Lung microvascular endothelial cell (primary cell): ENCODE data around the gene GCNT3. TPM values are rescaled to one million over a fixed set of nuclear protein-coding genes. Genes with fewer than 3 reads are reported as not detected.
A peak's percentile ranks its signal among the peaks of the same experiment; 100 is the strongest.

Source experiments
- DNase-seq, 2 donors: peaks; one replicate each; pipeline versions ENCODE4 v3.0.0 to v3.0.0-alpha.2; 2010; ENCODE audit warnings: low read depth in 2 of 2
- total RNA-seq: library from RNA; depleted of rRNA; stranded (reverse); fragments of >200 nt; gene quantifications from 2 replicates; pipeline ENCODE4 v1.2.1, GENCODE V29; 2014

GCNT3 gene
- total RNA-seq = not detected in 2 replicates

- DNase-seq = no peak
Measured at GRCh38 chr15:59611276-59612260, at the start of gene GCNT3. GCNT3 (plus strand) TSS chr15:59611783; CDS start chr15:59618239, 6,456 bp downstream.

- no peak for DNase-seq
Measured at GRCh38 chr15:59562448-59563186, 49.0 kb upstream of the GCNT3 start.

- no peak for DNase-seq
Measured at GRCh38 chr15:59565299-59565698, 46.3 kb upstream of the GCNT3 start.

GRCh38 chr15:59567324-59567723, 44.3 kb upstream of the GCNT3 start:
- no peak for DNase-seq

GRCh38 chr15:59569477-59569876, 42.1 kb upstream of the GCNT3 start:
- DNase-seq = no peak

- DNase-seq = no peak
Measured at GRCh38 chr15:59570315-59570714, 41.3 kb upstream of the GCNT3 start.

GRCh38 chr15:59571606-59572005, 40.0 kb upstream of the GCNT3 start:
- no peak for DNase-seq

- DNase-seq = no peak
Measured at GRCh38 chr15:59583088-59583487, 28.5 kb upstream of the GCNT3 start.

GRCh38 chr15:59587085-59587826, 24.3 kb upstream of the GCNT3 start:
- no peak for DNase-seq

GRCh38 chr15:59590027-59590426, 21.6 kb upstream of the GCNT3 start:
- no peak for DNase-seq

- DNase-seq = no peak
Measured at GRCh38 chr15:59591356-59591755, 20.2 kb upstream of the GCNT3 start.

GRCh38 chr15:59594493-59594942, 17.1 kb upstream of the GCNT3 start:
- peak in 1 of 2 donors; percentile 22 for DNase-seq

GRCh38 chr15:59594991-59595390, 16.6 kb upstream of the GCNT3 start:
- no peak for DNase-seq

GRCh38 chr15:59595434-59595915, 16.1 kb upstream of the GCNT3 start:
- DNase-seq = no peak

GRCh38 chr15:59596640-59597039, 14.9 kb upstream of the GCNT3 start:
- no peak for DNase-seq

- DNase-seq = no peak
Measured at GRCh38 chr15:59598461-59598860, 13.1 kb upstream of the GCNT3 start.

- DNase-seq = no peak
Measured at GRCh38 chr15:59605994-59606393, 5.6 kb upstream of the GCNT3 start.

- DNase-seq = no peak
Measured at GRCh38 chr15:59609730-59610712, 1.6 kb upstream of the GCNT3 start.

- no peak for DNase-seq
Measured at GRCh38 chr15:59614153-59614552, 2.6 kb downstream of the GCNT3 start.

- no peak for DNase-seq
Measured at GRCh38 chr15:59615661-59616060, 4.1 kb downstream of the GCNT3 start.
